GM19452 (cell line): Measurements from ENCODE around the gene CSNK1G1.
A peak's percentile ranks its signal among the peaks of the same experiment; 100 is the strongest.
"Not testable (repeated sequence)": the region's sequence is repeated elsewhere in the genome, so short reads cannot be mapped to it uniquely, and the experiment has no call there.

Experiments
- ATAC-seq: cut with Tn5 transposase; IDR thresholded peaks from one replicate; pipeline ENCODE4 v1.9.1; 2021; ENCODE audit not compliant: unreplicated experiment

CSNK1G1 gene

DNA sequence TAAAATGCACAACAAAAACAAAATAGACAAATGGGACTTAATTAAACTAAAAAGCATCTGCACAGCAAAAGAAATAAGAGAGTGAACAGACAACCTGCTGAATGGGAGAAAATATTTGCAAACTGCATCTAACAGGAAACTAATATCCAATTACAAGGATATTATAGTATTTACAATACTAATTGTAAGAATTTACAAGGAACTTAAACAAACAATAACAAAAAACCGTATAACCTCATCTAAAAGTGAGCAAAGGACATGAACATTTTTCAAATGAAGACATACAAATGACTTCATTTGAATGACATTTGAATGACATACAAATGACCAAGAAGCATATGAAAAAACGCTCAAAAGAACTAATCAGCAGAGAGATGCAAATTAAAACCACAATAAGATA is 66.4 kb downstream of the CSNK1G1 start:
- no peak for ATAC-seq

GRCh38 chr15:64288999-64289398 is 67.0 kb downstream of the CSNK1G1 start:
- no peak for ATAC-seq

- no peak for ATAC-seq
Observed at GRCh38 chr15:64288577-64288976, 67.4 kb downstream of the CSNK1G1 start.

GRCh38 chr15:64287953-64288352 is 68.0 kb downstream of the CSNK1G1 start:
- ATAC-seq = no peak

- no peak for ATAC-seq
Observed at GRCh38 chr15:64286473-64286872, 69.5 kb downstream of the CSNK1G1 start.

DNA sequence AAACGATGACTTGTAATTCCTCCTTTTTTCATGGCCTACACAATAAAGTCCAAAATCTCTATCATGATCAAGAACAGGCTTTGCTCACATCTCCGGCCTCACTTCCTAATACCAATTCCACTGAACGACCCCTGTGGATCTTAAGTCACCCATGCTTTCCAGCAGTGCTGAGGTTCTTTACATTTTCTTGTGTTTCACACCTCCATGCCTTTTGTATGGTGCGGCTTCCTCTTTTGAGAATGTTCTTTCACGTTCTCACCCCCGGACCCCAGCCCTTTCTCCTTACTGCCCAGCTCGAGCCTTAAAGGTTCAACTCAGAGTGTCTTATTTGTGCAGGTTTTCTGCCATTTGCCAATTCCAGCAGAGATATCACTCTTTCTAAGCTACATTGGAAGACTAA is 70.1 kb downstream of the CSNK1G1 start:
- ATAC-seq = no peak

- no peak for ATAC-seq
Observed at GRCh38 chr15:64285150-64285549, 70.8 kb downstream of the CSNK1G1 start.

GRCh38 chr15:64284042-64284441 is 71.9 kb downstream of the CSNK1G1 start:
- no peak for ATAC-seq

GRCh38 chr15:64282701-64283100 is 73.3 kb downstream of the CSNK1G1 start:
- ATAC-seq = no peak

DNA sequence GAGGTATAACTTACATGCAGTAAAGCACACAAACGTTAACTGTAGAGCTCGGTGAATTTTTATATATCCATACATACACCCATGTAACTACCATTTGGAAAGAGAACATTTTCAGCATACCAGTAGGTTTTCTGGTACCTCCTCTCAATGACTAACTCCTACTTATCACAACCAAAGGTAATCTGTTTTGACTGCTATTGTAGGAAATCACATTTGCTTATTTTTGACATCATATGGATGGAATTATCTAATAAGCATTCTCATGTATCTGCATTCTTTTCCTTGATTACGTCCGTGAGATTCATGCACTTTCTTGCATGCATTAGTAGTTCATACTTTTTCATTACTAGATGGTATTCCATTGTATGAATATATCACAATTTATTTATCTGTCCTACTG is 76.8 kb downstream of the CSNK1G1 start:
- ATAC-seq = no peak

DNA sequence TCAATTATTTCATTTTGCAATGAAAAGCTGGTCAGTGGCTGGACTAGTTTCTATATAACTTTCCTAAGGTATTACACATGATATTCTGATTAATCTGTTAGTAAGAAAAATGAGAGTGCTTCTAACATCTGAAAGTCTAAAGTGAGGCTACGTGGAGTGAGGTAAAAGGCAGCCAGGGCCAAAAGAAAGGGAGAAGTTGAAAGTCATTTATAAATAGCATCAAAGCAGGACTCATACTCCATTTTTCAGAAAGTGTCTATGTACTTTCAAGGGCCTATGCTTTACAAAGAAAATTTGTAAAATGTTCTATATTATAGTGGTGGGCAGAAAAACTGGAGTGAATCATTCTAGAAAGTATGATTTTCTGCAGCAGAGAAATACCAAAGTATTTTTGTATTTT is 80.0 kb downstream of the CSNK1G1 start:
- ATAC-seq = no peak

DNA sequence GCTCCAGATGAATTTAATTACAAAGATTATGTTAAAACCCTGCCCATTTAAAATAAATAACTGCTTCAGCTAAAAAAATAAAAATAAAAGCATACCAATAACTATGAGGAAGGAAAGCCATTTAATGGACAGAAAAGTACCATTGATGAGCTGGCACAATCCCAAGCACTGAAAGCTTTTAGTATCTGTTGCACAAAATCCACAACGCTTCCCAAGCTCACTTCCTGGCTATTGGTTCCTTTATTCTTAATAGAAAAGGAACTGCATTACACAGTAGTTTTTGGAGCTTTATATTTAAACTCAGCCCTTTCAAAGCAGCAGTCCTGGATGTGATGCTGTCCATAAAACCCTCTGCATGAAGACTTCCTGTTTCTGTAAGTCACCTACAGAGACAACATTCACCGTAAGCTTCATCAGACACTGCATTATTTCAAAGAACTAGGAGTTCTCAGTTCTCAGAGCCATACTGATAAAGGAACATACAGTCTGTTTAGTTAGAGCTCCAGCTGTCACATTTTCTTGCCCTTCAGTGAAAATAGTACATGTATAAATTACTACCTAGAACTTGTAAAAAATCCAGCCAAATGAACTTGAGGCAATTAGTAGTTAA is 81.5 kb downstream of the CSNK1G1 start:
- ATAC-seq = no peak

DNA sequence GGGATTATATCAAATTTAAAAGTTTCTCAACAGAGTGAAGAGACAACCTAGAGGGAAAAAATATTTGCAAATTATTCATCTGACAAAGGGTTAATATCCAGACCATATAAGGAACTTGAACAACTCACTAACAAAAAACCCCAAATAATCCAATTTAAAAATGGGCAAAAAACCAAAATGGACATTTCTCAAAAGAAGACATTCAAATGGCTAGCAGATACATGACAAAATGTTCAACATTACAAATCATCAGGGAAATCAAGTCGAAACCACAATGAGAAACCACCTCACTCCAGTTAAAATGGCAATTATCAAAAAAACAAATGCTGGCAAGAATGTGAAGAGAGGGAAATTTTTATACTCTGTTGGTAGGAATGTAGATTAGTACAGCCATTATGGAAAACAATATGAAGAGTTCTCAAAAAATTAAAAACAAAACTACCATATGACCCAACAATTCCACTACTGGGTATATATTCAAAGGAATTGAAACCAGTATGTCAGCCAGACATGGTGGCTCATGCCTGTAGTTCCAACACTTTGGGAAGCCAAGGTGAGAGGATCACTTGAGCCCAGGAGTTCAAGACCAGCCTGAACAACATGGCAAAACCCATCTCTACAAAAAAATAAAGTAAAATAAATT is 88.5 kb downstream of the CSNK1G1 start:
- ATAC-seq = no peak

- ATAC-seq = not testable (repeated sequence)
Observed at GRCh38 chr15:64265188-64265587, 90.8 kb downstream of the CSNK1G1 start.

GRCh38 chr15:64264502-64264901 is 91.5 kb downstream of the CSNK1G1 start:
- ATAC-seq = no peak

- ATAC-seq = no peak
Observed at GRCh38 chr15:64263567-64263966, 92.4 kb downstream of the CSNK1G1 start.

GRCh38 chr15:64256051-64256450 is 99.9 kb downstream of the CSNK1G1 start:
- ATAC-seq = no peak

DNA sequence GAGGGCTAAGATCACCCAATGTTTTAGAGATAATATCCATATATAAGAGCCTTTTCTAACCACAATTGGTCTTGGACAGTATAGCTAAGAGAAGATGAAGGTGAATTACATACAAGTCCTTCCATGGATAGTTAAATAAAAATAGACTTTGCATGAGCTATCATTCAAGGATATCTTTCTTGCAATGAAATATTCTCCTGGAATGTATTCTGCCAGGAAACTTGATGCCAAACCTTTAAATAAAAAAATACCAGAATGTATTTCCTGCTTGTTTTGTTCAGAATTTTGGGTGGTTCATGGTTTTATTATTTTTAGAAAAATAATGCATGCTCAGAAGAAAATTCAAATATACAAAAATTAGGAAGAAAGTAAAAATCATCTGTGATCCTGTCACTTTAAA is 104.3 kb downstream of the CSNK1G1 start:
- no peak for ATAC-seq

DNA sequence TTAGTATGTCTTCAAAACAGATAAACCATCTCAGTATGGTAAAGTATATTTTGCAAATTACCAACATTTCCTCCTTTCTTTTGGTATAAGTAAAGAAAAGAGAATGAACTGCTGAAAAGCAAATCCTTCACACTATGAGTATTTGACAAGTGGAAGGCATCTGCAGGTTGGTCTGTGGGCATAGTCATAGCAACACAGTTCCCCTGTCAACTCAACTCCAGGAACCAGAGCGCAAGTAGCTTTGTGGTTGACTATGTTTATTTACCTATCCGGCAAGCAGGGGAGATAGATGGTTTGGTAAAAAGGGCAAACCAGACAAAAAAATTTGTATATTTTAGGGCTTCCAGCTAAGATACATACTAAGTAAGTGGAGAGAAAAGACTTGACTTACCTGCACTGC is 104.9 kb downstream of the CSNK1G1 start:
- no peak for ATAC-seq

- ATAC-seq = no peak
Observed at GRCh38 chr15:64249883-64250575, 105.9 kb downstream of the CSNK1G1 start.

GRCh38 chr15:64249406-64249805 is 106.6 kb downstream of the CSNK1G1 start:
- no peak for ATAC-seq

DNA sequence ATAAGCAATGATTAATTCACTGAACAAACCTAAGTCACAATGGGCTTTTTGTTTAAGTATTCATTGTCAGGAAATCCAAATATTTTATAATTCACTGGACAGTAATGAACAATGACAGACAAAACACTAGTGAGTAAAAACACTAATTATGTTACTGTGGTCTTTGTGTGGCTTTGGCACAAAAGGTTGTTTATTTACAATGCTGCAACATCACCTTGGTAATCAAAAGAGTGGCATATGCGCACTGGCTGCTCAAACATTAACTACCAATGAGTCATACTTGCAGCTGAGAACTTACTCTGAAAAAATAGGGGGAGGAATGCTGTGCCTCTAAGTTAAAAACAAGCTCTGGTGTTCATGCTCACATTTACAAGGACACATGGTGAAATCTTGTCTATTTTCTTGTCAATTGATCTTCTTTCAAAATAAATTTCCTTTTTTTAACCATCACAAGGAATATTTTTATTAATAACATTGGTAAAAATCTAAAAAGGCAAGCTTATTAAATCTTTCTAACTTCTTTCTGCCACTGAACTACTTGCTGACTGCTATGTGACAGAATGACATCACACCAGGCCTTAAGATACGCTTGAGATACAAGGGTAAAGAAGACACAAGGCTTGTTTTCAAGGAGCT is 107.9 kb downstream of the CSNK1G1 start:
- peak; percentile 59 for ATAC-seq
